GM18508 (cell line): ENCODE data around the gene FAM163B.

ENCODE experiments used
- ATAC-seq: cut with Tn5 transposase; IDR thresholded peaks from one replicate; pipeline ENCODE4 v1.9.1; 2021; ENCODE audit warnings: moderate number of reproducible peaks; ENCODE audit not compliant: insufficient read depth, unreplicated experiment

The FAM163B gene

DNA sequence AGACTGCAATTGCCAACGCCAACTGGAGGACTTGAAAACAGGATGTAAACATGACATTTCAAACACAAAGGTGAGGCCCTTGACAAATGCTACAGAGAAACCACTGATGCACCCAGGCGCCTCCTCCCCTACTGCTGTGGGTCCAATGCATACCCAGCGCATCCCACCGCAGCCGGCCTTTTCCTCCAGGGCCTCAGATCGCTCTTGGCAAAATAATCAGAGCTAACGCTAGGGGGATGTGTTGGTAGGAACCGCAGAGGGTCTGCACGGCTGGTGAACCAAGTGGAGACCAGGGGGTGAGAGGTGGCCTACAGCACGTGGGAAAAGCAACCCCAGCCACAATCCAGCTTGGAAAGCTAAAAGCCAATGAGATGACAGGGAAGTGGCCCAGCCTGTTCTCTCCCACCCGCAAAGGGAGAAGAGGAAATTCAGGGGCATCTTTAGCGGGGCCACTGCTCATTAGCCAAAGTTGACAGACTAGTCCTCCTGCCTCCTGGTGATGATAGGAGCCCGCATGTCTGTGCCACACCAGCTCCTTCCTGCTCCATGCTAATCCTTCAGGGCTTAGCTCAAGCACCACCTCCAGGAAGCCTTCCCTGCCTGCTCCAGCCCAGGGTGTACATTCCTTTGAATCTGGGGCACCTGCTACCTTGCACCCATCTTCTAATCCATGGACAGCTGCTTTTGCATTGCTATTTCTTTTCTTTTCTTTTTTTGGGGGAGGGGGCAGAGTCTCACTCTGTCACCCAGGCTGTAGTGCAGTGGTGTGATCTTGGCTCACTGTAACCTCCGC lies 5.9 kb downstream of the FAM163B start:
- no peak for ATAC-seq

GRCh38 chr9:133602277-133602676 lies 6.9 kb downstream of the FAM163B start:
- no peak for ATAC-seq

- no peak for ATAC-seq
Measured at GRCh38 chr9:133601746-133602145, 7.4 kb downstream of the FAM163B start.

DNA sequence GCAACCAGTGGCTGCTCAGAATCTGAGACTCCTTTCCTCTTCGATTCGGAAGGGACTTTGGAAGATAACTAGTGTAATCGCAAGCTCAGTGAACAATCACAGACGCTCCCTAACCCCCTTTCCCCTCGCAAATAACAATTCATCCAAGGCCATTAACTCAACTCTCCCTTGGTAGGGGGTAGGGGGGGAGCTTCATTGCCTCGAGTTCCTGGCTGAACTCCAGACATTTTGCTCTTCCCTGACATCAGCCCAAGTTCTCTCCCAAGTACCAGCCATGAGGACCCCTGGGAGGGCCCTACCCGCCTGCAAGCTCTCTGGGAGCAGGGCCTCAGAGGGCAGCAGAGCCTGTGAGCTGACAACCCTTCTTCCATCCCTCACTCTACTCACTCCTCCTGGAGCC lies 8.4 kb downstream of the FAM163B start:
- ATAC-seq, result no peak

- no peak for ATAC-seq
Measured at GRCh38 chr9:133599470-133600173, 9.6 kb downstream of the FAM163B start.

- no peak for ATAC-seq
Measured at GRCh38 chr9:133598978-133599377, 10.2 kb downstream of the FAM163B start.

GRCh38 chr9:133597316-133597957 lies 11.8 kb downstream of the FAM163B start:
- no peak for ATAC-seq

DNA sequence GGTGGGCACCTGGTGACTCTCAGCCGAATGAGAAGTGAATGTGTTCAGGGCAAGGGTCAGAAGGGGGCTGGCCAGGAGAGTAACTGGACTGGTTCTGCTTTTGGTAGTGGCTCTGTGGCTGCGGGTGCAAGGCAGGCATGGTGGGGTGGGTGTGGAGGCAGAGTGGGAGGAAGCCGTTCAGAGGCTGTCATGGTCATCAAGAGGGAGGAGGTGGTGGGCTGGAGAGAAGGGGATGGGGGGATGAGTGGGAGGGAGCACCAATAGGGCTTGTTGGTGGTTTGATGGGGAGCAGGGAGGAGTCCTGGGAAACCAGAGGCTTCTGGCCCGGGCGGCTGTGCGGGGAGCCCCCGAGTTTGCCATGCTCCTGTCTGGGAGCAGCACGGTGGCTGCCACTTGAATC lies 13.3 kb downstream of the FAM163B start:
- ATAC-seq, result no peak

DNA sequence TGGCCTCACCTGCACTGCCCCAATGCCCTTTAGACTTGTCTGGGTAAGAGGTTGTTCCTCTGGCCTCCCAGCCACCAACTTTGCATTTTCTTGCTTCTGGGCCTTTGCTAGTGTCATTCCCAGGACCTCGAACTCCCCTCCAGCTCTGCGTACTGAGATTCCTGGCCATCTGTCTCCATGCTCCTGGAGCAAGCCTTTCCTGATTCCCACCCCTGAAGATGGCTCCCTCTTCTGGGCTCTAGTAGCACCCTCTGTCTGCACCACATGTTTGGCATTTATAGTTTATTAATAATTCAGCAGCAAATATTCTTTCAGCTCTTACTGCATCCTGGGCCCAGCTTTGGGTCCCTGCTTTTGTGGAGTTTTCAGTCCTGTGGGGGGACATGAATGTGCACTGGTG lies 14.9 kb downstream of the FAM163B start:
- ATAC-seq, result no peak

GRCh38 chr9:133593587-133594253 lies 15.5 kb downstream of the FAM163B start:
- ATAC-seq, result no peak

- no peak for ATAC-seq
Measured at GRCh38 chr9:133592731-133593409, 16.3 kb downstream of the FAM163B start.

DNA sequence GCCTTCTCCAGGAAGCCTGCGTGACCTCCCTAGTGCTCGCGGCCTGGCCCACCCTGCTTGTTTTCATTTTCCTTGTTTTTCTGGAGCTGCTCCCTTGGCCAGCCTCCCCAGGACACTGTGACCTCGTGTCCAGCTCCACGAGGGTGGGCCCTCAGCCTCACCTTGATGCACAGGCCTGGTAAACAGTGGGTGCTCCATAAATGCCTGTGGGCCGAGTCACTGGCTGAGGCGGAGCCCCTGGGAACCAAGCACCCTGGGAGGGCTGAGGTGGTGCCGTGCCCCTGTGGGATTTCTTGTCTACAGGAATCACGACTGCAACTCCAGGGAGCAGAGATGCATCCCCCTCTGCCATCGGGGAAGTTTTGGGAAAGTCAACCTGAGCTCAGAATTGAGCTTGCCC lies 17.2 kb downstream of the FAM163B start:
- ATAC-seq, result no peak

DNA sequence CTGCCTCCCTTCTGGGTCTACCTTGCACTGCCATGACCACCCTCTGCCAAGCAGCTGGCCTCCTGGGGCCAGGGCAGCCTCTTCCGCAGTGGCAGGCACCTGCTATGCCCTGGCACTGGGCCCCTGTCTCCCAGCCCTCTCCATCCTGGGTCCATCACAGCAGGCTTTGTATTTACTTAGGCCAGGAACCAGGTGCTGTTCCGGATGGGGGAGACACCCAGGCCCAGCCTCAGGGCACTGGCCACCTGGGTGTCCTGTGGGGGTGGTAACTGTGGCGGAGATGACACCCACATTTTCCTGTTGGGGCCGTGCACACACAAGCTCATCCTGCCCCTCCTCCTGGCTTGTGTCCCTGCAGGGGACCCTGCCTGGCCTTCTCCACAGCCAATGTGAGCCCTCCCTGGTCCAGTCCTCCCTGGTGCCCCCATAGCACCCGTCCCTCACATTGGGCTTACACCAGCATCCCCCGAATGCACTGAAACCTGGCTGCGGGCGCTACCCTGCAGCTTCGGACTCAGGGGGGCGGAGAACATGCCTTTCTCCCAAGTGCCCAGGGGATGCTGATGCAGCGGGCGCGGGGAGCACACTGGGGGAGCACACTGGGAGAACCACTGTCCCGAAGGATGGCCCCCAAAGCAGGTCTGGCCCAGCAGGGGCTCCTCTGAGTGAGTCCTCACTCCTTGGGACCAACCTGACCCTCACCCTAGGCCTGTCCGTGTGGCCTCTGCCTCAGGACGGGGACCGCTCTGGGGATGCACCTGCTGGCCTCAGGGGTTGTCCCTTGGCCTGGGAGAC lies 17.9 kb downstream of the FAM163B start:
- no peak for ATAC-seq

GRCh38 chr9:133590231-133590855 lies 18.8 kb downstream of the FAM163B start:
- ATAC-seq, result no peak

- no peak for ATAC-seq
Measured at GRCh38 chr9:133589454-133590227, 19.5 kb downstream of the FAM163B start.

GRCh38 chr9:133587466-133587865 lies 21.7 kb downstream of the FAM163B start:
- no peak for ATAC-seq

GRCh38 chr9:133587051-133587450 lies 22.1 kb downstream of the FAM163B start:
- no peak for ATAC-seq
